ENCODE measurements around the gene MAGEL2.

- TF ChIP-seq POLR2A (IDR thresholded peaks at IDR 0.05): no peak
- TF ChIP-seq CTCF (IDR thresholded peaks at IDR 0.05): no peak
- TF ChIP-seq POLR2AphosphoS5 (IDR thresholded peaks at IDR 0.05): no peak
Measured at GRCh38 chr15:23644829-23645228, 2.8 kb downstream of the MAGEL2 start.

Measured in breast epithelium (tissue), 3 donors.